Neutrophil (primary cell): ENCODE data around the gene KLF7.

ENCODE experiments used
- H3K27ac ChIP-seq: fragments of 200-600 bp; sonication (generic); 2 replicates; pipeline ENCODE4 v1.5.1; 2016; ENCODE audit warnings: mild to moderate bottlenecking, moderate library complexity
- H3K27me3 ChIP-seq: fragments of 200-600 bp; sonication (generic); 2 replicates; pipeline ENCODE4 v1.6.0; 2016; ENCODE audit warnings: mild to moderate bottlenecking
- H3K36me3 ChIP-seq: fragments of 200-600 bp; sonication (generic); 2 replicates; pipeline ENCODE4 v1.5.1; 2017
- H3K4me1 ChIP-seq, 2 experiments: fragments of 200-600 bp in 1 of 2; sonication (generic) in 1 of 2; 1 replicate in 1 of 2; 2 replicates in 1 of 2; pipeline versions ENCODE4 v1.5.1 to v1.6.1; 2013 to 2016; ENCODE audit warnings: low read depth in 1 of 2, low read length in 1 of 2, mild to moderate bottlenecking in 1 of 2, moderate library complexity in 1 of 2; ENCODE audit not compliant: control insufficient read depth in 1 of 2, insufficient read depth in 1 of 2
- H3K4me3 ChIP-seq, 2 experiments: fragments of 200-600 bp in 1 of 2; sonication (generic) in 1 of 2; 1 replicate in 1 of 2; 2 replicates in 1 of 2; pipeline ENCODE4 v1.5.1; 2013 to 2016; ENCODE audit warnings: low read depth in 1 of 2, low read length in 1 of 2, mild to moderate bottlenecking in 1 of 2, moderate library complexity in 1 of 2
- H3K9me3 ChIP-seq: fragments of 200-600 bp; sonication (generic); 2 replicates; pipeline ENCODE4 v1.5.1; 2016
- TF ChIP-seq, protein P1 (sequence below): fragments of 200-600 bp; sonication (generic); IDR thresholded peaks from 2 replicates; pipeline ENCODE4 v1.5.1; 2016; ENCODE audit warnings: antibody characterized with exemption

Gene KLF7

DNA sequence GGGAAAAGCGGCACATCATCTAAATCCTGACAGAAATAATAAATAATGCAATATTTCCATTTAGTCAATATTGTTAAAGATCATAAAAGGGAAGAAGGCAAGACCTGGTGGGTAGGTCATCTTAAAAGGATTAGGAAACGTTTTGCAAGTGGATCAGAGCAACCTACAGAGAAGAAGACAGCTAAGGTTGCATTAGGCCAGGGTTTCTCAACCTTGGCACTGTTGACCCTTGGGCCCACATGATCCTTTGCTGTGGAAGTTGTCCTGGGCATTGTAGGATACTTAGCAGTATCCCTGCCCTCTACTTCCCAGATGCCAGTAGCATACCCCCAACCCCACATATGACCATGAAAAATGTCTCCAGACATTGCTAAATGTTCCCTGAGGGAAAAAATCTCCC lies 55.0 kb downstream of the KLF7 start:
- Histone ChIP-seq H3K36me3 (peaks cover 29% of the 10 kb centered on the region), H3K9me3 (no peaks in the 10 kb centered on the region), H3K4me3 (peak overlapping the region in 1 of 2 experiments; percentile 22), H3K27me3 (no peaks in the 10 kb centered on the region), H3K4me1 (peaks cover 66% of the 10 kb centered on the region in 2 experiments), H3K27ac (peak overlapping the region; percentile 88)
- TF ChIP-seq, protein P1, sequence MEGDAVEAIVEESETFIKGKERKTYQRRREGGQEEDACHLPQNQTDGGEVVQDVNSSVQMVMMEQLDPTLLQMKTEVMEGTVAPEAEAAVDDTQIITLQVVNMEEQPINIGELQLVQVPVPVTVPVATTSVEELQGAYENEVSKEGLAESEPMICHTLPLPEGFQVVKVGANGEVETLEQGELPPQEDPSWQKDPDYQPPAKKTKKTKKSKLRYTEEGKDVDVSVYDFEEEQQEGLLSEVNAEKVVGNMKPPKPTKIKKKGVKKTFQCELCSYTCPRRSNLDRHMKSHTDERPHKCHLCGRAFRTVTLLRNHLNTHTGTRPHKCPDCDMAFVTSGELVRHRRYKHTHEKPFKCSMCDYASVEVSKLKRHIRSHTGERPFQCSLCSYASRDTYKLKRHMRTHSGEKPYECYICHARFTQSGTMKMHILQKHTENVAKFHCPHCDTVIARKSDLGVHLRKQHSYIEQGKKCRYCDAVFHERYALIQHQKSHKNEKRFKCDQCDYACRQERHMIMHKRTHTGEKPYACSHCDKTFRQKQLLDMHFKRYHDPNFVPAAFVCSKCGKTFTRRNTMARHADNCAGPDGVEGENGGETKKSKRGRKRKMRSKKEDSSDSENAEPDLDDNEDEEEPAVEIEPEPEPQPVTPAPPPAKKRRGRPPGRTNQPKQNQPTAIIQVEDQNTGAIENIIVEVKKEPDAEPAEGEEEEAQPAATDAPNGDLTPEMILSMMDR, result no peak

DNA sequence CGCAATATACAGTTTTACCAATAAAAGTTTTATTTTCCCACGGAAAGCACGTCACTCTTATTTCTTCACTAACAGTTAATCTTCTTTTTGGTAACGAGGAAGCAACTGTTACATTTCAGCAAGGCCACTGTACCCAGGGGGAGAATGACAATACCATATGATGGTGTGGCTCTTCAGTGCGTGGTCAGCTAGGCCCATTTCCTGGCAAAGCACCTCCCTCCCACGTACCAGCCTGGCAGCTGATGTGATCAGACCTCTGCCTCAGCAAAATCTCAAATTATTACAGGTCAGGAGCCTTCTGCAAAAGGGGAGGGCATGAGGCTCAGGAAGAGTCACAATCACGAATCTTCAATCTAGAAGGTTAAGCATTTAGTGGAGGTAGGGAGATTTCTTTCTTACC lies 55.4 kb downstream of the KLF7 start:
- Histone ChIP-seq H3K36me3 (peaks cover 33% of the 10 kb centered on the region), H3K4me1 (peaks cover 66 to 70% of the 10 kb centered on the region in 2 experiments), H3K9me3 (no peaks in the 10 kb centered on the region), H3K27me3 (no peaks in the 10 kb centered on the region), H3K4me3 (peak overlapping the region in 1 of 2 experiments; percentile 22), H3K27ac (peak overlapping the region; percentile 88)
- TF ChIP-seq, protein P1, result no peak

DNA sequence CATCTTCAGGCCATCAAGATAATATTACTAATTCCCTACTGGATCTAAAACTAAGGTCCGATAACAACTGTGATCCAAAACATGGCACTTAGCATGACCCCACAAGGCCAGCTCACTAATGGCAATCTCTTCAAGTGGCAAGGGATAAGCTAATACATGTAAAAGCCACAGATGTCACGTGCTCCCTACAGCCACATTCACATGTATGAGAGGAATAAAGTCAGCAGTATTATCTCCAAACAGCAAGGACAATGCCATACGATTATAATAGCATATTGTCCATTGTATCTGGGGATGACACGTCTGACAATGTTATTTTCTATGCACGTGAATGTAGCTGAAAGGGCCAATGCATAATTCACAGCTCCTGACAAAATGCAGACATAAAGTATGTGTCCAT lies 56.0 kb downstream of the KLF7 start:
- peaks cover 66 to 75% of the 10 kb centered on the region in 2 experiments for H3K4me1 ChIP-seq
- peaks cover 38% of the 10 kb centered on the region for H3K36me3 ChIP-seq
- no peaks in the 10 kb centered on the region for H3K9me3 ChIP-seq
- peak overlapping the region; percentile 88 for H3K27ac ChIP-seq
- TF ChIP-seq, protein P1, result no peak
- H3K4me3 ChIP-seq, result peak overlapping the region in 1 of 2 experiments; percentile 1
- no peaks in the 10 kb centered on the region for H3K27me3 ChIP-seq

DNA sequence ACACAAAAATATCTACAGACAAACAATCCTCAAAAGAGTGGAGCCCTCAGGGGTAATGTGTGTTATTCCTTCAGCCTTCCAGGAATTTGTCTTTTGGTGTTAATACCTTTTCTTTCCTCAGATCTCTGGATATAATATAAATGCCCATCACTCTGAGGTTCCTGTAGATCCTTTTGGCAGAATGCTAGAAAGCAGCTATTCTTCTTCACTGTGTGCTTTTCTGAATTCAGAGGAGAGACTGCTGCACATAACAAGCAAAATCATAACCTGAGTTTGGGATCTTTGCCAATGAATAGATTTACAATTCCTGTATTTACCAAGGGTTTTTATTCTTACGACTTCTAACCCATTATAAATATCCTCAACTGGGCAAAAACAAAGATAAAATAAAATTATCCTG lies 57.3 kb downstream of the KLF7 start:
- H3K27ac ChIP-seq, result peak overlapping the region; percentile 88
- no peaks in the 10 kb centered on the region for H3K27me3 ChIP-seq
- TF ChIP-seq, protein P1, result no peak
- no peaks in the 10 kb centered on the region for H3K9me3 ChIP-seq
- peak overlapping the region in 1 of 2 experiments; percentile 47 for H3K4me3 ChIP-seq
- H3K4me1 ChIP-seq, result peaks cover 66 to 77% of the 10 kb centered on the region in 2 experiments
- peaks cover 47% of the 10 kb centered on the region for H3K36me3 ChIP-seq

DNA sequence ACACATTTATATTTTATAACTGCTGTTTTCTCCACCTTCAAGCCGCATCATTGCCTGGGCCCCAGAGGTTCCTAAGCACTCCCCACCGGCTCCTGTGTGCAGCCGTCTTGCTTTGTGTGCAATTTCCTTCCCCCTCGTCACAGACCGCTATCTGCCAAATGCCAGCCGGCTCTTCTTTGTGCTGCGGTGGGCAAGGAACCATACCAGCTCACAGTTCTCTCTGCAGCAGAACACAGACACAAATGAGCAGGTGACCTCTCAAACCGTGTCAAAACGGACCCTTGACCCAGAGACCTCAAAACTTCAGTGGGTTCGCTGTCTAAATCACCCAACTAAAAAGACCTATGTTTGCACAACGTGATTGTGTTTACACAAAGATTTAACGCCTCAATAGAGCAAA lies 58.2 kb downstream of the KLF7 start:
- Histone ChIP-seq H3K4me3 (peak overlapping the region; percentile 31 to 47), H3K27me3 (no peaks in the 10 kb centered on the region), H3K4me1 (peaks cover 66 to 77% of the 10 kb centered on the region in 2 experiments), H3K27ac (peak overlapping the region; percentile 88), H3K36me3 (peaks cover 39% of the 10 kb centered on the region), H3K9me3 (no peaks in the 10 kb centered on the region)
- TF ChIP-seq, protein P1, result no peak

DNA sequence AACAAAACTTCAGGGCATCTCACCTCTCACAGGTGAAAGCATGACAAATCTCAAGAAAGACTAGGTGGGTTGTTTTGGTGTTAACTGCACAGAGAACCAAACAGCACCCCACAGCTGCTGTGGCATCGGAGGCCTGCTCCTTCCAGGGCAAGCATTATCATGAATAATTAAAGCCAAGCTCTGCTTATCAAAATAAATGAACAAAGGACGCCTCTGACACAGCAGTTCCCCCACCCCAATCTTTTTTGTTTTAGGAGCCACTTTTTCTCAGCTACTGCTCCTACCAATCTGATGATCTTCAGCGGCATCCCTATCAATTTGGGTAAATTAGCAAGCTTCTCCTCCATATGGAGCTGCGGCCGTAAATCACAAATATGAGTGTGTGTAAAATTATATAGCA lies 58.6 kb downstream of the KLF7 start:
- Histone ChIP-seq H3K4me3 (peak overlapping the region; percentile 31 to 47), H3K27ac (peak overlapping the region; percentile 88), H3K27me3 (no peaks in the 10 kb centered on the region), H3K36me3 (peaks cover 36% of the 10 kb centered on the region), H3K4me1 (peaks cover 61 to 74% of the 10 kb centered on the region in 2 experiments), H3K9me3 (no peaks in the 10 kb centered on the region)
- TF ChIP-seq, protein P1, result no peak
